Bronchial epithelial cell (primary cell): ENCODE results near the gene ZBTB17. TPM values are rescaled to one million over a fixed set of nuclear protein-coding genes. Genes with fewer than 3 reads are reported as not detected.

Experiments used
- DNase-seq: peaks from one replicate; pipeline ENCODE4 v3.0.0-alpha.2; 2010; ENCODE audit warnings: low read depth
- FAIRE-seq: peaks from 2 replicates; lab custom pipeline; 2011; peaks lifted over from hg19 to GRCh38; lab: Jason Lieb, UNC
- H3K27me3 ChIP-seq: 2 replicates; pipeline ENCODE4 v1.5.1; 2011; ENCODE audit warnings: low read length; ENCODE audit not compliant: control insufficient read depth, insufficient read depth
- H3K36me3 ChIP-seq: 2 replicates; pipeline ENCODE4 v1.5.1; 2011; ENCODE audit warnings: low read length; ENCODE audit not compliant: control insufficient read depth, insufficient read depth
- H3K4me3 ChIP-seq: 2 replicates; pipeline ENCODE4 v1.5.1; 2011; ENCODE audit warnings: mild to moderate bottlenecking, low read depth, low read length, control low read depth
- CTCF ChIP-seq: IDR thresholded peaks from 2 replicates; pipeline ENCODE4 v1.5.1; 2011; ENCODE audit warnings: mild to moderate bottlenecking, moderate library complexity, low read length, control low read depth, inconsistent platforms; ENCODE audit not compliant: insufficient read depth, severe bottlenecking
- total RNA-seq: library from RNA; depleted of rRNA; stranded (reverse); fragments of >200 nt; gene quantifications from 2 replicates; pipeline ENCODE4 v1.2.1, GENCODE V29; 2014

The ZBTB17 gene
- total RNA-seq, 1 donor from 2014 or later = 33.7 TPM

- FAIRE-seq (no peak), DNase-seq (no peak)
- TF ChIP-seq CTCF = no peak
- Histone ChIP-seq H3K4me3 (no peak overlapping the region), H3K27me3 (no peaks in the 10 kb centered on the region), H3K36me3 (peaks cover 22% of the 10 kb centered on the region)
These were observed 25.6 kb downstream of the ZBTB17 start for GRCh38 chr1:15950302-15950701.

DNA sequence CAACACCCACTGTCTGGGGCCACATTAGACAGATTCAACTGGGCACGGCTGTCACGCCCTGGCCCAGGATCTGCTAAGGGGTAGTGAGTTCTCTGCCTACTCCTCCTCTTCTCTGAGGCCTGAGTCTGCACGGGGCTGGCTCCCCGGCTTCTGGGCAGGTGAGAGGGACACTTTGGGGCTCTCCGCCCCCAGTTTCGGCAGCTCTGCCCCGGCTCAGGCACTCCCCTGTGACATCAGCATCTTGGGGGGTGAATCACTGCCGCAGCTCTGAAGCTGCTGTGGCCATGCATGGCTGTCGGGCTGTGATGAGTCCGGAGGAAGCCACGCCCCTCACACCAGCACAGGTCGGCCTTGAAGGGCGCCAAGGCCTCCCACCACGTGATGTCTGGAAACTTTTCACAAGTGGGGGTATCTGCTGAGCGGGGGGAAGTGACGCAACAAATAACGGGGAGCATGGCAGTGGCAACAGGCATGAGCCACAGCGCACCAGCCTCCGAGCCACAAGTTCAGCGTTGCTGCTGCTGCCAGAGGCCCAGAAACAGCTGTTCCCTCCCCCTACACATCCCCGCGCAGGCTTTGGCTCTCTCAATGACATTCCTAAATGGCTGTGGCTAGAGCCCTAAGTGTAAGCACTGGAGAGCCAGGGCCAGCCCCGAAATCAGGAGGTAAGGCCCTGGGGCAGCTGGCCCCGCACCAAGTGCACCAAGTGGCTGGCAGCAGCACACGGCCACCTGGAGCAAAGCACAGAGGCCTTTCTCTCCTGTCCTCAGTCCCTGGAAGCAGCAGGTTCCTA, 26.3 kb downstream of the ZBTB17 start:
- no peak for TF ChIP-seq CTCF
- peaks cover 24% of the 10 kb centered on the region for H3K36me3 ChIP-seq

DNA sequence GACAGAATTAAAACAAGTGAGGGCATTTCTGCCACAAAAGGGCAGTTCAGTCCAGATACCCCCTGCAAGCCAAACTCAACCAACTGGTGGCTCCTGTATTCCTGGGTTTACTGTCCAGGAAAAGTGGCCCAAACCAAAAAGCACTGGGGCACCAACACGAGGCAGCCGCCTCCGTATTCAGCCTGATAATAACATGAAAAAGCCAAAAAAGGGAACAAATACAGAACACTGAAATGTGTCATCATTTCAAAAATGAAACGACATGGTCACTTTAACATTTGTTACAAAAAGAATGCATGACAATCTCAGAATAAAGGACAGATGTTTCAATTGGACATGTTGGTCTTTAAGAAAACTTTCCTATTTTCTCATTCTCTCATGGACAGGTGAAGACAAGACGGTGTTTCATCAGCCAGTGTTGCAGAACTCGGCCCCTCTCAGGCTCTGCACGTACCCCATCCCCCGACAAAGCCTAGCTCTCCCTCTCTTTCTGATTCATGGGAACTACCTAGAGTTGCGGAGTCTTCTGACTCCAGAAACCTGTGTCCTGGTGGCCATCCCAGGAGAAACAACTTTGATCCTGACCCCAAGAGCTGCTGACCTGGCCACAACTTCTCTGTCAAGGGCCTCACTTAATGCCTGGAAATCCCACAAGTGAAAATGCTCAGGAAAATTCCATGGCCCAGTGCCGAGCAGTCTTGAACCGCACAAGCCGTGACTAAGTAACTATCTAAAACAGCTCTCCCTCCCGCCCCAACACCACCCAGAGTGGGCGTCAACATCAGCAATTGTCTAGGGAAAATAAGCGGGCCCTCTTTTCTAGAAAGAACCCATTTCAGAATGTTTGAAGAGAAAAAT, 27.1 kb downstream of the ZBTB17 start:
- peak; percentile 92 for DNase-seq
- no peak for FAIRE-seq
- no peak overlapping the region for H3K4me3 ChIP-seq
- H3K36me3 ChIP-seq = peaks cover 31% of the 10 kb centered on the region
- no peaks in the 10 kb centered on the region for H3K27me3 ChIP-seq
- no peak for TF ChIP-seq CTCF

More for the DNA sequence above, 26.3 kb downstream of the ZBTB17 start:
- Histone ChIP-seq H3K27me3 (no peaks in the 10 kb centered on the region), H3K4me3 (no peak overlapping the region)
- peak; percentile 98 for DNase-seq
- peak; percentile 86 for FAIRE-seq

DNA sequence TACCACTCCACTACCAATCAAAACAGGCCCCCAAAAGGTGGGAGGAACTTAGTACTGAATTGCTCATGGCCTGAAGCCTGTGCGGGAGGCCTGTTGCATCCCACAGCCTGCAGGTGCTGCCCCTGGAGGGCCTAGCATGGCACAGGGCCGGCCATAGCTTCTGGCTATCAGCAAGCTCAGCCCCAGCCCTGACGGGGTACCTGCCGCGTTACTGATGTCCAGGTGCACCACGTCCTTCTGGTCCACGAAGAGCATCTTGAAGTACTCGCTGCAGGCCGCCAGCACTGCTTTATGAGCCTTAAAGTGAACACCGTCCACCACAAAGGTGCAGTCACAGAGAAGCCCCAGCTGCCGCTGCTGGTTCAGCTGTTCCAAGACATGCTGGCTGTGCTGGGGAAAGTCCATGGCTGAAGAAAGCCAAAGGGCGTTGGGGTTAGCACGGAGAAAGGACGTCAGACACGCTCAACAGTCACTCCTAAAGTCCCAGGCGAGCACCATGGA, 27.8 kb downstream of the ZBTB17 start:
- no peak overlapping the region for H3K4me3 ChIP-seq
- FAIRE-seq = no peak
- no peak for TF ChIP-seq CTCF
- H3K36me3 ChIP-seq = peaks cover 33% of the 10 kb centered on the region
- DNase-seq = no peak
- no peaks in the 10 kb centered on the region for H3K27me3 ChIP-seq

GRCh38 chr1:15947382-15948090, 28.4 kb downstream of the ZBTB17 start:
- TF ChIP-seq CTCF = no peak
- Histone ChIP-seq H3K27me3 (no peaks in the 10 kb centered on the region), H3K4me3 (no peak overlapping the region), H3K36me3 (peaks cover 37% of the 10 kb centered on the region)
- FAIRE-seq (peak; percentile 52), DNase-seq (no peak)
